ENCODE measurements around the gene MCMBP. TPM values are rescaled to one million over a fixed set of nuclear protein-coding genes. Genes with fewer than 3 reads are reported as not detected.

Gene MCMBP
- total and polyA plus RNA-seq, 2 donors (not counting 3 experiments of a cell fraction or from before 2014, with no cell fraction given), result 44.8 to 62.5 TPM

GRCh38 chr10:119783665-119784027 is 89.0 kb downstream of the MCMBP start:
- H3K27ac ChIP-seq (ENCODE audit: insufficient read depth, low read depth, low read length), result peak overlapping the region; percentile 30
- peaks cover 29% of the 10 kb centered on the region for H3K4me1 ChIP-seq (ENCODE audit: control insufficient read depth, extremely low read depth, insufficient read depth, low read length)
- H3K9ac ChIP-seq (replicated peaks; ENCODE audit: extremely low read depth, insufficient read depth, low read length), result peak overlapping the region; percentile 19
- dilution Hi-C loops (cut with MboI; ENCODE audit: extremely low pct_ligation_motif_present, low sequenced_read_pairs), result no loop called here
- intact Hi-C loops (cut with micrococcal nuclease), result no loop called here
- ChIA-PET POLR2A (no interaction called here), CTCF (interaction anchor here (1.1 to 2.7 kb wide), 4 partner anchors 11 to 33 kb away, joined by 4 to 9 read pairs (median 7); no protein-coding TSS in a partner anchor)
- no peak for TF ChIP-seq JUN (IDR thresholded peaks at IDR 0.05; ENCODE audit: borderline replicate concordance, insufficient read depth, insufficient read length, low read depth)
- no peak for TF ChIP-seq EZH2 (IDR thresholded peaks at IDR 0.05; ENCODE audit: borderline replicate concordance, low read depth, low read length, severe bottlenecking)
- TF ChIP-seq CTCF (IDR thresholded peaks at IDR 0.05; ENCODE audit: extremely low read depth in 1 of 2, insufficient read depth in 1 of 2, low read depth in 1 of 2, low read length in 2 of 2), result no peak
- TF ChIP-seq MAX (IDR thresholded peaks at IDR 0.05; ENCODE audit: insufficient read depth, insufficient read length), result no peak
- no peak for TF ChIP-seq POLR2AphosphoS5 (IDR thresholded peaks at IDR 0.05; ENCODE audit: insufficient read depth, low read depth, low read length)
- no peak for TF ChIP-seq POLR2A (IDR thresholded peaks at IDR 0.05; ENCODE audit: low read depth, low read length)
- TF ChIP-seq FOS (IDR thresholded peaks at IDR 0.05; ENCODE audit: borderline replicate concordance, insufficient read depth, low read length), result no peak
- TF ChIP-seq GATA2 (IDR thresholded peaks at IDR 0.05; ENCODE audit: insufficient read depth, insufficient read length, low read depth, low read length), result no peak
- TF ChIP-seq MYC (IDR thresholded peaks at IDR 0.05; ENCODE audit: low read depth, low read length), result no peak
- peak overlapping the region; percentile 45 for H2AFZ ChIP-seq (ENCODE audit: low read depth, low read length)
- H3K79me2 ChIP-seq (ENCODE audit: control insufficient read depth, insufficient read depth, low read length), result peaks cover 2% of the 10 kb centered on the region
- no peaks in the 10 kb centered on the region for H3K27me3 ChIP-seq (ENCODE audit: control insufficient read depth in 2 of 2, insufficient read depth in 2 of 2, low read length in 2 of 2)
- no peaks in the 10 kb centered on the region for H3K36me3 ChIP-seq (ENCODE audit: control insufficient read depth in 2 of 2, extremely low read depth in 1 of 2, insufficient read depth in 2 of 2, low read length in 2 of 2)
- H4K20me1 ChIP-seq (replicated peaks; ENCODE audit: control insufficient read depth, extremely low read depth, insufficient read depth, low read length), result no peaks in the 10 kb centered on the region
- FAIRE-seq (peak; percentile 76), DNase-seq (ENCODE audit: low read depth, low spot score) (peak; percentile 78)
- H3K9me1 ChIP-seq (replicated peaks; ENCODE audit: control insufficient read depth, extremely low read depth, insufficient read depth, low read length), result no peaks in the 10 kb centered on the region
- BruUV-seq (replicated peaks), result no TSS peak
- no peaks in the 10 kb centered on the region for H3K9me3 ChIP-seq (replicated peaks; ENCODE audit: control insufficient read depth, insufficient read depth, low read length)
- H3K4me3 ChIP-seq (replicated peaks in 1 of 3; ENCODE audit: insufficient read depth in 1 of 3, low read depth in 1 of 3, low read length in 3 of 3), result peak overlapping the region in 1 of 3 experiments; percentile 6
- H3K4me2 ChIP-seq (ENCODE audit: insufficient read depth, low read length), result peak overlapping the region; percentile 75

Data from endothelial cell of umbilical vein (primary cell).